HL-60 (cell line): ENCODE measurements around the gene STAP1.

Experiments
- GABPA ChIP-seq: IDR thresholded peaks from 2 replicates; pipeline ENCODE4 v1.6.1; 2012; ENCODE audit warnings: low read depth
- POLR2AphosphoS5 ChIP-seq: IDR thresholded peaks from 2 replicates; pipeline ENCODE4 v1.6.1; 2012; ENCODE audit warnings: low read depth
- REST ChIP-seq: IDR thresholded peaks from 2 replicates; pipeline ENCODE4 v1.6.1; 2012; ENCODE audit warnings: low read depth; ENCODE audit not compliant: insufficient replicate concordance
- TF ChIP-seq, protein P1 (sequence below): IDR thresholded peaks from one replicate; pipeline ENCODE4 v1.5.1; 2011; ENCODE audit warnings: low read length, control low read depth, inconsistent platforms; ENCODE audit not compliant: insufficient read depth

GRCh38 chr4:67554096-67554495 is 4.4 kb upstream of the STAP1 start:
- TF ChIP-seq, protein P1, sequence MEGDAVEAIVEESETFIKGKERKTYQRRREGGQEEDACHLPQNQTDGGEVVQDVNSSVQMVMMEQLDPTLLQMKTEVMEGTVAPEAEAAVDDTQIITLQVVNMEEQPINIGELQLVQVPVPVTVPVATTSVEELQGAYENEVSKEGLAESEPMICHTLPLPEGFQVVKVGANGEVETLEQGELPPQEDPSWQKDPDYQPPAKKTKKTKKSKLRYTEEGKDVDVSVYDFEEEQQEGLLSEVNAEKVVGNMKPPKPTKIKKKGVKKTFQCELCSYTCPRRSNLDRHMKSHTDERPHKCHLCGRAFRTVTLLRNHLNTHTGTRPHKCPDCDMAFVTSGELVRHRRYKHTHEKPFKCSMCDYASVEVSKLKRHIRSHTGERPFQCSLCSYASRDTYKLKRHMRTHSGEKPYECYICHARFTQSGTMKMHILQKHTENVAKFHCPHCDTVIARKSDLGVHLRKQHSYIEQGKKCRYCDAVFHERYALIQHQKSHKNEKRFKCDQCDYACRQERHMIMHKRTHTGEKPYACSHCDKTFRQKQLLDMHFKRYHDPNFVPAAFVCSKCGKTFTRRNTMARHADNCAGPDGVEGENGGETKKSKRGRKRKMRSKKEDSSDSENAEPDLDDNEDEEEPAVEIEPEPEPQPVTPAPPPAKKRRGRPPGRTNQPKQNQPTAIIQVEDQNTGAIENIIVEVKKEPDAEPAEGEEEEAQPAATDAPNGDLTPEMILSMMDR = no peak
- TF ChIP-seq POLR2AphosphoS5 (no peak), REST (no peak), GABPA (no peak)
